HG03565 (cell line): ENCODE data around the gene TNK1.
"Not testable (repeated sequence)": the region's sequence is repeated elsewhere in the genome, so short reads cannot be mapped to it uniquely, and the experiment has no call there.

Source experiments
- ATAC-seq: cut with Tn5 transposase; IDR thresholded peaks from one replicate; pipeline ENCODE4 v1.9.1; 2021; ENCODE audit warnings: mild to moderate bottlenecking, moderate library complexity; ENCODE audit not compliant: unreplicated experiment

TNK1 gene

DNA sequence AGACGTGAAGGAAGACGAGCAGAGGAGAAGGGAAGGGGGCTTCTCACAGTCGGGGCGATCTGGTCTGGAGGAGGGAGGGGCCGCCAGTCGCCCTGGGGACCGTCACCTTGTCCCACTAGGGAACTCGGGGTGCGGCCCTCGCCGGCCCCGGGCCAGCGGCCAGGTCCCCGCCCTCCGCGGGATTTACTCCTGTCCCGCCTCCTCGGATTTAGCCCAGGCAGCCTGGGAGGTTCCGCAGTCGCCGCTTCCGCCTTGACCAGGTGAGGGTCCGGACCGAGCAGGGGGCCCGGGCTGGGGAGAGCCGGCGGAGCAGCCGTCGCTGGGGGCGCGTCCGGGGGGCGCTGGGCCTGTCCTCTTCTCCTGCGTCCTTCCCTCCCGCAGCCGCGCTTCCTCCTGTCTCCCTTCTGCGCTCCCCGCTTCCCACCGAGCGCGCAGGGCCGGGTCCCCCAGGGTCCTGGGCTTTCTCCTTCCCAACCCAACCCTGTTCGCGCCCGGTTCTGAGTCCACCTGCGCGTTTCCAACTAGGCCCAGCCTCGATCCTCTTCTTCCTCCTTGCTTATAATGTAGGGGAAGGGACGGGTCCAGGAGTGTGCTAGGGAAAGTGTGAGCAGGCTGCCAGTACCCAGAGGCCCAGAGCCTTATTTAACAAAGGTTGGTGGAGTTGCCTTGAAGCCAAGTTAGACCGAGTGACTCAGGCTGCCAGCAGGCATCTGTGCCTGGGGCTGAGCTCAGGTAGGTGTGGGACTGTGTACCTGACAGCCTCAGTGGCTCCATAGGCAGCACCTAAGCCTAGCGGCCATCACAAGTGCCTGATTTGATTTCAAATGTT lies at the start of gene TNK1:
Gene TNK1, plus strand, starts transcription at position 235 of the 829 bp plus-strand sequence. CDS start 1,838 bp downstream, outside the sequence.
- ATAC-seq, result no peak

DNA sequence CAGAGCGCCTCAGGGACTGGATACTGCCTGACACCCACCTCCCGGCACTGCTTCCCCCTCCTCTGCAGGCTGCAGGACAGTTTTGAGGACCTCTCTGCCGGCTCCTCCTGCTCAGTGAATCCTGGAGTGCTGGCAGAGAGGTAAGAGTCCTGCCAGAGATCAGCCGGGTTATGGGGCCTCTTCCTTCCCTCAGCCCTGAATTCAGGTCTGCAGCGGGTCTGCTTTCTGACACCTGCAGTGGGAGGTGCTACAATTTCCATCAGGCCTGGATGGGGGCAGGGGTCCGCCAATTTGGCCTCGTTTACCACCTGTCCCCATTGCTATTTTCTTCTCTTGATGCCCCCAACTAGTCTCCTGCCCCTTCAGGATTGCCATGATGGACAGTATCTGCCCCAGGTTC lies 48.8 kb upstream of the TNK1 start:
- no peak for ATAC-seq

DNA sequence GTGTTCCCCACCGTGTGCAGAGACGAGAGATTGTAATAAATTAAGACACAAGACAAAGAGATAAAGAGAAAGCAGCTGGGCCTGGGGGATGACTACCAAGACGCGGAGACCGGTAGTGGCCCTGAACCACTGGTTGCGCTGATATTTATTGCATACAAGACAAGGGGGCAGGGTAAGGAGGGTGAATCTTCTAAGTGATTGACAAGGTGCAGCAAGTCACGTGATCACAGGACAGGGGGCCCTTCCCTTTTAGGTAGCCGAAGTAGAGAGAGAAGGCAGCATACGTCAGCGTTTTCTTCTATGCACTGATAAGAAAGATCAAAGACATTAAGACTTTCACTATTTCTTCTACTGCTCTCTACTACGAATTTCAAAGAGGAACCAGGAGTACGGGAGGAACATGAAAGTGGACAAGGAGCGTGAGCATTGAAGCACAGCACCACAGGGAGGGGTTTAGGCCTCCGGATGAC lies 48.3 kb upstream of the TNK1 start:
- not testable (repeated sequence) for ATAC-seq

DNA sequence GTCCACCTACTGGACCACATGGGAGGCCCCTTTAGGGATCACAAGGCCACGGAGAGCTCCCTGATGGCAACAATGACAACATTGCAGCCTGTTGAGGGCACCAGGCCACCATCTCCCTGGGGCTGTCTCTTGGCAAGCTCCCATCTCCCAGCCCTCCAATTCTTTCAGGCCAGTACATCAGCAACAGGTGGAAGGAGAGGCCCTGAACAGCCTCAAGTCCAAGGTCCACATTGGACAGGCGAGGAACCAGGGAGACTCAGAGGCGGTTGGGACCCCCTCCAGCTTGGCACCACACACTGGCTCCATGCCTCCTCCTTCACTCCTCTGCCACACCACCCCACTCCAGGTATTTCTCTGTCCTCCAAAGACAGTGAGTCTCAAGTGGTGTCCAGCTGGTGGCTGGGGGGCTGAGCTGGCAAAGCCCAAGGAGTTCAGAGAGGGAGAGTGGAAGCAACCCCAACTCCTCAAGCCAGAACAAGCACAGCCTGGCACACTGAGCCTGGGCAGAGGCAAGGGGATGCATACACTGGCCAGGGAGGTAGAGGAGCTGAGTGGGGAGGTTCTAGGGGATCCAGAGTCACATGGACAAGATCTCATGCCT lies 45.9 kb upstream of the TNK1 start:
- no peak for ATAC-seq

DNA sequence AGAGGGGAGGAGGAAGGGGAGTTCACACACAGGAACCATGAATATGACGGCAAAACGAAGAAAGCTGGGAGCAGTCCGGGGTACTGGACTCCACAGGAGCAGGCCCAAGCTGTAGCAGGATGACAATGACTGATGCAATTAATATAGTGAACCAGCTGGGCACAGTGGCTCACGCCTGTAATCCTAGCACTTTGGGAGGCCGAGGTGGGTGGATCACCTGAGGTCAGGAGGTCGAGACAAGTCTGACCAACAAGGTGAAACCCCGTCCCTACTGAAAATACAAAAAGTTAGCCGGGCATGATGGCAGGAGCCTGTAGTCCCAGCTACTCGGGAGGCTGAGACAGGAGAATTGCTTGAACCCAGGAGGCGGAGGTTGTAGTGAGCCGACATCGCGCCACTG lies 45.1 kb upstream of the TNK1 start:
- ATAC-seq, result not testable (repeated sequence)

DNA sequence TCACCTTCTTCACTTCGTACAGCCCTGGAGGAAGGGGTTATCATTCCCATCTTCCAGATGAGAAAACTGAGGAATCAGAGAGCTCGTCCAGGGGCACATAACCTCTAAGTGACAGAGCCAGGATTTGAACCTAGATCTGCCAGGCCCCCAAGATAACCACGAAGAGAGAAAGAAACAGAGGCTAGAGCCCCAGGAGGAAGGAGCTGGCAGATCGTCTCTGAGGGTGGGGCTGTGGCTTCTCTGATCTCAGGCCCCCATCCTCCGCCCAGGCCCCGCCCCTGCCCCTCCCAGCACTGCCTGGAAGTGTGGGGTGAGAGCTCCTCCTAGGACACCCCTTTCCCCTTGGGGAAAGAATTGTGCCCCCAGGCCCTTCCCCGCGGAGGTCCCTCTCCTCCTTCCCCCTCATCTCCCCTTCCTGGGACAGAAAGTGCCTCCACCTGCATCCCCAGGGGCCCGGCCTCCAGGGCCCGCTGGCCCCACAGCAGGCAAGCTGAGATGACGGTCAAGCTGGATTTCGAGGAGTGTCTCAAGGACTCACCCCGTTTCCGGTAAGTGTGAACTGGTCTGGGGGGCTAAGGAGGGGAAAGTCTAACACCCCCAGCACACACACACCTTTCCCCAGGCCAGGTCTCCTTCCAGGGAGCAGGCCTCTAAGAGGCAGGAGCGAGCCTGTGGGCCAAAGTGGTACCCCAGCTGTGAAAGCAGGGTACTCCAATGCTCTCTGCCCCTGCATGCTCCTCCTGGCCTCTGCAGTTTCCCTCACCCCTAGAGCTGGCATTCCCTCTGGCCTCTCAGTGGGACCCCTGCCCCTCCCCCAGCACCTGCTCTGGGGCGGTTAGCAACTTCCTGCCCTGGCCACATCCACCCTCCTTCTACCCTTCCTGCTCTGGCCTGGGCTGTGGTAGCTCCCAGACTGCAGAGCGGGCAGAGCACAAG lies 44.4 kb upstream of the TNK1 start, which contains the start of gene ACAP1:
Gene ACAP1, plus strand, starts transcription at position 290 of the 936 bp plus-strand sequence. Its CDS starts 206 bp downstream, at position 496.
- ATAC-seq, result no peak

DNA sequence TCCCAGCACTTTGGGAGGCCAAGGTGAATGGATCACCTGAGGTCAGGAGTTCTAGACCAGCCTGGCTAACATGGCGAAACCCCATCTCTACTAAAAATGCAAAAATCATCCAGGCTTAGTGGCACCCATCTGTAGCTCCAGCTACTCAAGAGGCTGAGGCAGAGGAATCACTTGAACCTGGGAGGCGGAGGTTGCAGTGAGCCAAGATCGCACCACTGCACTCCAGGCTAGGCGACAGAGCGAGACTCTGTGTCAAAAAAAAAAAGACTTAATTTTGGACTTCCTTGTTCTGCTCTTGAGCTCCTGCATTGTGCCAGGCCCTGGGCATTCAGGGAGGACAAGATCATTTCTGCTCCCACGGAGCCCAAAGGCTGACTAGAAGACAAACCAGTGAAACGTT lies 43.3 kb upstream of the TNK1 start:
- not testable (repeated sequence) for ATAC-seq

DNA sequence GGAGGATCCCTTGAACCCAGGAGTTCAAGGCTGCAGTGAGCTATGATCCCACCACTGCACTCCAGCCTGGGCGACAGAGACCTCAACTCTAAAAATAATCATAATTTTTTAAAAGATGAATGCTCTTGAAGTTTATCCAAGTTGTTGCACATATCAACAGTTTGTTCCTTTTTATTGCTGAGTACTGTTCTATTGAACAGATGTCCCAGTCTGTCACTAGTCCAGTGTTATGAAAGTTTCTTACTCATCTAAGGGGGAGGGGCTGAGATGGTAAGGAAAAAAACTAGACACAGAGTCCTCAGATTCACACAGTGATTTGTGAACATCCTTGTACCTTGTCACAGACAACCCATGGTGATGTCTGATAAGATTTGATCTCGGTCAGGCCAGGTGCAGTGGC lies 40.7 kb upstream of the TNK1 start:
- ATAC-seq, result no peak

DNA sequence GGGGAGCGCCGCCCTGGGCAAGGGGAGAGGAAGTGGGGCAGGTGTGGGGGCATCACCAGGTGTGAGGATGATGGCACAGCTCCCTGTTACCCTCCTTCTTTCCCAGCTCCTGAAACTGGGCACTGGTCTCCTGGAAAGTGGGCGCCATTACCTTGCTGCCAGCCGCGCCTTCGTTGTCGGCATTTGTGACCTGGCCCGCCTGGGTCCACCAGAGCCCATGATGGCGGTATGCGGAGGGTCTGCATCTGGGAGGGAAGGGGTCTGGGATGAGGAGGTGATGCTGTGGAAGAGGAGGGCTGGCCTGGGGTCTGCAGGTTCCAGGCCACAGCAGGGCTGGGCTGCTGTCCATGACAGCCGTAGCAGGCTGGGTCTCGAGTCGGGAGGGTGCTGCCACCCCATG lies 39.0 kb upstream of the TNK1 start:
- no peak for ATAC-seq

DNA sequence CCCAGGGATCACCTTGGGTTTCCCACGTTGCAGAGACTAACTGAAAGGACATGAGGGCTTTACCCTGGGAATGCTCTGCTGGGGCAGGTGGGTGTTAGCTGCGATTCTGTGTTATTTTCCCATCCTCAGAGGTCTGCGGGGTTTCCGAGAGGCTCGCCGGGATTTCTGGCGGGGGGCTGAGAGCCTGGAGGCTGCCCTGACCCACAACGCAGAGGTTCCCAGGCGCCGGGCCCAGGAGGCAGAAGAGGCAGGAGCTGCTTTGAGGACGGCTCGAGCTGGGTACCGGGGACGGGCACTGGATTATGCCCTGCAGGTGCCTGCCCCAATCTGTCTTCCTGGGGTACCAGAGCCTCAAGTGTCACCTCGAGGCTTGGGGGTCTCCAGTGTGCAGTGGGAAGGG lies 37.6 kb upstream of the TNK1 start:
- ATAC-seq, result no peak

DNA sequence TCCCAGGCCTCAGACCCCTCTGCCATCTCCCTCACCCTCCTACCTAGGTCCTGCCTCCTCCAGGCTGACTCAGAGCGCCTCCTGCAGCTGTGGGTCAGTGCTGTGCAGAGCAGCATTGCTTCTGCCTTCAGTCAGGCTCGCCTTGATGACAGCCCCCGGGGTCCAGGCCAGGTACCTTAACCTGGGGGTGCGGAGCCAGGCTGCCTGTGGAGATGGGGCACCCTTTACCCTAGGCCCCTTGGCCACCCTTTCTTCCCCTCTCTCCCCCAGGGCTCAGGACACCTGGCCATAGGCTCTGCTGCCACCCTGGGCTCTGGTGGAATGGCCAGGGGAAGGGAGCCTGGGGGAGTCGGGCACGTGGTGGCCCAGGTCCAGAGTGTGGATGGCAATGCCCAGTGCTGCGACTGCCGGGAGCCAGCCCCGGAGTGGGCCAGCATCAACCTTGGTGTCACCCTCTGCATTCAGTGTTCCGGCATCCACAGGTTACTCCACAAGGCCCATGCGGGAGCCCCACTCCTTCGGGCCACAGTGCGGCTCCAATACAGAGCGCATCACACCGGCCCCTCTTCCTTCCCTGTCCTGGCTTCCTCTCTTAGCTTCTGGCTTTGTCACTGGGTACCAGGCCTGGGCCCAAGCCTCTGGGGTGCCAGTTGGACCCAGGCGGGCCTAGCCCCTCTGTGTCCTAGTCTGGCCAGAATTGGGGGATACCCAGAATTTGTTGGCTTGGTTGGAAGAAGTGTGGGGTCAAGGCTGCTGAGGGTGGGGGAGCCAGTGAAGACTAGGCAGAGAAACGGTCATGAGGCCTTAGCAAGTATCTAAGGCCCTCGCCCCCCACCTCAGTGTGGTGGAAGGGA lies 33.9 kb upstream of the TNK1 start:
- no peak for ATAC-seq

DNA sequence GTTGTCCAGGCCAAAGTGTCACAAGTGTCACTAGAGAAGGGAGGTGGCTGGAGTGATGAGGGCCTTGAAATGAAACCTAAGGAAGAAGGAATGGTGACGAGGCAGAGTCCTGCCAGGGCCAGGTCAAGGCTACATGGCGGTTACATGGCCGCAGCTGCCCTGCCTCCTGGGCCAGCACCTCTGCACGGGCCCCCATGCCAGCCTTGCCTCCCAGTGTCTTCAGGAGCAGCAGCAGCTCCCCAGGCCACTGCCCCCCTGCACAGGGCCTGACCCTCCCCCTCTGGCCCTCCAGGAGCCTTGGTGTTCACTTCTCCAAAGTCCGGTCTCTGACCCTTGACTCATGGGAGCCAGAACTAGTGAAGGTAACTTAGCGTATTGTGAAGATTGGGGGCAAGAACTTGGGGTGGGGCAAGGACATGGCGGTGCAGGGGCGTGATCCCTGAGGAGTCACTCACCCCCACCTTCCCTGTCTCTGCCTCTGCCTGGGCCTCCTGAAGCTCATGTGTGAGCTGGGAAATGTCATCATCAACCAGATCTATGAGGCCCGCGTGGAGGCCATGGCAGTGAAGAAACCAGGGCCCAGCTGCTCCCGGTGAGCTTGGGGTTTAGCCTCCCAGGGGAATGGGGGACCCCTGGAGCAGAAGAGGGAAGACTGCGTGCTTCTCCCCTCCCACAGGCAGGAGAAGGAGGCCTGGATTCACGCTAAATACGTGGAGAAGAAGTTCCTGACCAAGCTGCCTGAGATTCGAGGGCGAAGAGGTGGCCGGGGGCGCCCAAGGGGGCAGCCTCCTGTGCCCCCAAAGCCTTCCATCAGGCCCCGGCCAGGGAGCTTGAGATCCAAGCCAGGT lies 33.0 kb upstream of the TNK1 start:
- no peak for ATAC-seq

DNA sequence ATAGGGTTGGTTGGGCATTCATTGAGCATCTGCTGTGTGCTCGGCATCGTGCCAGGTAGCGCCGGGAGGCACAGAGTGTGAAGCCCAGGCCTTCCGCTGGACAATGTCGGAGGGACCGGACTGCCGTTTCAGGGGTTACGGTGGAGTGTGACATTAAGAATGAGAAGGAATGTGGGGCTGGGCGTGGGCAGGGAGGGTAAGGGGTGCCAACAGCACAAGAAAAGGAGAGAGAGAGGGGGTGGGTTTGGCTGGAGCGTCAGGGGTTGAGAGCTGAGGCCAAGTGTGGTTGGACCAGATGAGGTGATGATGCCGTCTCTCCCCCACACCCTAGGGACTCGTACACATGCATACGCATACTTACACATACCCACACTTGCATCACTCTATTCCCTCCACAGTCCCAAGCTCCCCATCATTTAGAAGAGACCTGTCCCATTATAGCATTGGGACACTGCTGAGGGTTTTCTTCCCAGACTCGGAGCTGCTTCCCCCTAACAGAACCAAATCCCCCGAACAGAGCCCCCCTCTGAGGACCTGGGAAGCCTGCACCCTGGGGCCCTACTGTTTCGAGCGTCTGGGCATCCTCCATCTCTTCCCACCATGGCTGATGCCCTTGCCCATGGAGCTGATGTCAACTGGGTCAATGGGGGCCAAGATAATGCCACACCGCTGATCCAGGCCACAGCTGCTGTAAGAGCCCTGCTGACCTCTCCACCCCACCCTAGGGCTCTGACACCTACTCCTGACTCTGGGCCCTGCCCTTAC lies 32.2 kb upstream of the TNK1 start:
- no peak for ATAC-seq

DNA sequence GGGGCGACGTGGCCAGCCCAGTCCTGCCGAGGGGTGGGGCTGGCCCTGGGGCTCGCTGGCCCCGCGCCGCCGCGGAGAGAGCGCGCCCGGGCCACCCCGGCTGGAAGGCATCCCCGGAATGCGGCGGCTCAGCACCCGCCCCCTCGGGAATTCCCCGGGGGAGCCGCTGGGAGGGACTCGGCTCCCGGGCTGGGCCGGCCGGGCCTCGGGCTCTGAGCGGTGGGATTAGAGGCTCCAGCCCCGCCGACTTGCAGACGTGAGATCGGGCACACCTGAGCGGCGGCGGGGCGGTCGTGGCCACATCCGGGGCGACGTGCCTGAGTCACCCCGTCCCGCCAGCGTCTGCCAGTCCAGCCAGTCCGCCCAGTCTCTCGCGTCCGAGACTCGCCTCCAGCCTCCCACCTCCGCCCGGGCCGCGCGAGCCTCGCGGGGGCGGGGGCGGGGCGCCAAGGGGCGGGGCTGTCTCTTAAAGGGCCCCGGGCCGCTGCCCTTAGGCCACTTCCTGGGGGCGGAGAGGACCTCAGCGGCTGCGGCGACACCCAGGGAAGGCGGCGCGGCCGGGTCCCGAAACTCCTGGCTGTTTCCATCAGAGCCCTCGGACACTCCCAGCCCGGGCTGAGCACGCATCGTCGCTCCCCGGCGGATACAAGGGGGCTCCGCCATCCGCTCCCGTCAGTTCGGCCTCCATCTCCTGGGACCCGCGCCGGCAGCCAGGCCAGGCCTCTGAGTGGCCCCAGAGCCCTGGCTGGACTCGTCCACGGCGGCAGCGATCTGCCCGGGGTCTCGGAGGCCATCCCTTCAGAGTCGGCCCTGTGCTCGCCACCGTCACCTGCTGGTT lies 29.0 kb upstream of the TNK1 start, which contains the start of gene KCTD11:
Gene KCTD11, plus strand, starts transcription at position 498 of the 838 bp plus-strand sequence.
- ATAC-seq, result peak; percentile 51

DNA sequence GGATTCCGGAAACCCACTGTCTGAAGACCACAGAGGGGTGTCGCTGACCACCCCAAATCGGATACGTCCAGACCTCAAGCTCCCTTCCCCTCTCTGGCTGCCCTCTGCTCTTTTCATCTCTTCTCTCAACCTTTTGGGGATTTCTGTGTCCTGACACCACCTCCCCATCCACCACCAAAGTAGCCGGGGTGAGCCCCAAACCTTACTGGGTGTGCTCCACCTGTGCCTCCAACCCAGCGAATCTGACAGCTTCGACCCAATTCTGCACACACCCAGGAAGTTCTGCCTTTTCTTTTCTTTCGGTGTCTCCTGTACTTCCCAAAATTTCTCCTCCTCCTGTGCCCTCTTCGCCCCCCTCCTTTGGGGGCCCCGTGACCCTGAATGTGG lies 28.4 kb upstream of the TNK1 start:
- no peak for ATAC-seq

DNA sequence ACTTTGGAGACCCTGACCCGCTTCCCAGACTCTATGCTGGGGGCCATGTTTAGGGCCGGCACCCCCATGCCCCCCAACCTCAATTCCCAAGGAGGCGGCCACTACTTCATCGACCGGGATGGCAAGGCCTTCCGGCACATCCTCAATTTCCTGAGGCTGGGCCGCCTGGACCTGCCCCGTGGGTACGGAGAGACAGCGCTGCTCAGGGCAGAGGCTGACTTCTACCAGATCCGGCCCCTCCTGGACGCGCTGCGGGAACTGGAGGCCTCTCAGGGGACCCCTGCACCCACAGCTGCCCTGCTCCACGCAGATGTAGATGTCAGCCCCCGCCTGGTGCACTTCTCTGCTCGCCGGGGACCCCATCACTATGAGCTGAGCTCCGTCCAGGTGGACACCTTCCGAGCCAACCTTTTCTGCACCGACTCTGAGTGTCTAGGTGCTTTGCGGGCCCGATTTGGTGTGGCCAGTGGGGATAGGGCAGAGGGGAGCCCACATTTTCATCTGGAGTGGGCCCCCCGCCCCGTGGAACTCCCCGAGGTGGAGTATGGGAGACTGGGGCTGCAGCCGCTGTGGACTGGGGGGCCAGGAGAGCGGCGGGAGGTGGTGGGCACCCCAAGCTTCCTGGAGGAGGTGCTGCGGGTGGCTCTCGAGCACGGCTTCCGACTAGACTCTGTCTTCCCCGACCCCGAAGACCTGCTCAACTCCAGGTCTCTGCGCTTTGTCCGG lies 27.8 kb upstream of the TNK1 start:
- ATAC-seq, result no peak

DNA sequence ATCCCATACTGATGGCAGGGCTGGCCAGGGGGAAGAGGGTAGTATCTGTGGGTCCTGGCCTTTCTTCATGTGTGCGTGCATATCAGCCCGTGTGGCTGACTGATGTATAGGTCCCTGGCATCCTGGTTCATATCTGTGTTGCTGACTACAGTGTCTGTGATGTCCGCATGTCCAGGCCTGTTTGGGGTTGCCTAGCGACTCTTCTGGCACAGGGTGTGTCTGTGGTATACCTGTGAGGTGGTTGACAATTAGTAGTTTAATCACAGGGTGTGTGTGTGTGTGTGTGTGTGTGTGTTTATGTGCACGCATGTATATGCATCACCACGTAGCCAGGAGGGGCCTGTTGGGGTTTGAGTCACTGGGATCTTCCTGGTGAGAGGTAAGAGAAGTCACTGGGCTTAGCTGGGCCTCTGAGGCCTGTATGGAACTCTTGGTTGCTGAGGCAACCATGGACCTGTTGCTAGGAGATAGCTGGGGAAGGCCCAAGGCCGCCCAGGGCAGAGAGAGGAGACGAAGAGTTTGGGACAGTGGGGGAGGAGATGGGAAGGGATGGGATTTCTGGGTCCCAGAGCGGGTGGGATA lies 26.5 kb upstream of the TNK1 start:
- ATAC-seq, result no peak
